Urinary bladder (tissue), 4 donors: ENCODE results near the gene RBM17. TPM values are rescaled to one million over a fixed set of nuclear protein-coding genes. Genes with fewer than 3 reads are reported as not detected.
"Not testable (repeated sequence)": the region's sequence is repeated elsewhere in the genome, so short reads cannot be mapped to it uniquely, and the experiment has no call there.

Experiments used
- DNase-seq: peaks from one replicate; pipeline ENCODE4 v3.0.0-alpha.2; 2015; ENCODE audit errors: extremely low spot score
- H3K27ac ChIP-seq: one replicate; pipeline ENCODE4 v1.5.1; 2013; ENCODE audit warnings: low read depth, mild to moderate bottlenecking, moderate library complexity
- H3K36me3 ChIP-seq: one replicate; pipeline ENCODE4 v1.6.1; 2013; ENCODE audit warnings: mild to moderate bottlenecking, moderate library complexity; ENCODE audit not compliant: insufficient read depth
- H3K4me1 ChIP-seq: one replicate; pipeline ENCODE4 v1.6.1; 2013; ENCODE audit warnings: mild to moderate bottlenecking, moderate library complexity; ENCODE audit not compliant: insufficient read depth
- H3K4me3 ChIP-seq: one replicate; pipeline ENCODE4 v1.5.1; 2013; ENCODE audit warnings: low read depth, low read length
- WGBS: extraction: QIAGEN DNeasy Blood & Tissue Kit; methylation state at CpG from one replicate; pipeline ENCODE4 v1.1.7; 2013; 5-methylcytosine and 5-hydroxymethylcytosine counted together
- polyA plus RNA-seq: library from polyadenylated mRNA; stranded (reverse); fragments of 200-250 nt; gene quantifications from one replicate; pipeline ENCODE4 v1.2.3, GENCODE V29; 2013
- total RNA-seq: library from RNA; depleted of rRNA; stranded (reverse); fragments of >200 nt; gene quantifications from one replicate; pipeline ENCODE4 v1.2.3, GENCODE V29; 2014
- donor health status: healthy with polysubstance abuse.
- donor health status: healthy.

Gene RBM17
- total and polyA plus RNA-seq, 2 donors = 58.3 to 59.6 TPM

DNA sequence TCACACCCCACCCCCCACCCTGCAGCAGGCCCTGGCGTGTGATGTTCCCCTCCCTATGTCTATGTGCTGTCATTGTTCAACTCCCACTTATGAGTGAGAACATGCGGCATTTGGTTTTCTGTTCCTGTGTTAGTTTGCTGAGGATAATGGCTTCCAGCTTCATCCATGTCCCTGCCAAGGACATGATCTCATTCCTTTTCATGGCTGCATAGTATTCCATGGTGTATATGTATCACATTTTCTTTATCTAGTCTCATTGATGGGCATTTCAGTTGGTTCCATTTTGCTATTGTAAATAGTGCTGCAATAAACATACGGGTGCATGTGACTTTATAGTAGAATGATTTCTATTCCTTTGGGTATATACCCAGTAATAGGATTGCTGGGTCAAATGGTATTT lies 24.1 kb upstream of the RBM17 start:
- WGBS = 90% methylated on average over 3 of the region's 3 CpGs
- not testable (repeated sequence) for H3K36me3 ChIP-seq, H3K4me1 ChIP-seq, H3K27ac ChIP-seq, DNase-seq, H3K4me3 ChIP-seq

DNA sequence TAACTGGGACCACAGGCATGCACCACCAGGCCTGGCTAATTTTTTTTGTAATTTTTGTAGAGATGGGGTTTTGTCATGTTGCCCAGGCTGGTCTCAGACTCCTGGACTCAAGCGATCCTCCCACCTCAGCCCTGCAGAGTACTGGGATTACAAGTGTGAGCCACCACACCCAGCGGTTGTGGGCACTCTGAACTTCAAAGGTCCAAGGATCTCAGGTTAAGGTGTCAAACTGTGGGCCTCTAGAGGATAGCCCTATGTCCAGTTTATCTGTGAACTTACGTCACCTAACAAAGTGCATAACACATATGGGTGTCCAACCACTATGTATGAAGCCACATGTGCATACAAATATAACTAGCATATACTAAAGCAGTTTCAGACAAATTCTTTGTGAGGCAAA lies 23.4 kb upstream of the RBM17 start:
- H3K36me3 ChIP-seq = no peaks in the 10 kb centered on the region
- no peak for DNase-seq
- WGBS = 91% methylated on average over 3 of the region's 3 CpGs
- no peaks in the 10 kb centered on the region for H3K4me1 ChIP-seq
- no peak overlapping the region for H3K4me3 ChIP-seq
- H3K27ac ChIP-seq = no peak overlapping the region

DNA sequence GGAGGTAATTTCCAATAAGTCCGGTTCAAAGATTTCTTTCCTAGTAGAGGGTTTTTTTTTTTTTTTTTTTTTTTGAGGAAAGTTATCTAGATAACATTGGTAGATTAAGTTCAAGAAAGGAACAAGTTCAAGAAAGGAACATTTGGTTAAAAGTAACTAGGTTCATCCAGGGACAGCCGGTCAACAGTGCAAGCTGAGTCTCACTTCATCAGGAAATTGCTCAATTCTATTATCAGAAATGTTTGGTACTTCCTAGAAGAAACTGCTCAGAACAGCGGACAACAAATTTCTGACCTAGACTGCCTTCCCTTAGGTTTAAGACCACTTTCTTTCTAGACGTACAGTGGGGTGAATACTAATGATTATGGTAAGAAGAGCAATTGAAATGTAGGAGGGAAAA lies 23.0 kb upstream of the RBM17 start:
- H3K4me3 ChIP-seq = no peak overlapping the region
- H3K36me3 ChIP-seq = no peaks in the 10 kb centered on the region
- WGBS = 69% methylated on average over 4 of the region's 4 CpGs
- H3K4me1 ChIP-seq = no peaks in the 10 kb centered on the region
- no peak overlapping the region for H3K27ac ChIP-seq
- DNase-seq = no peak

DNA sequence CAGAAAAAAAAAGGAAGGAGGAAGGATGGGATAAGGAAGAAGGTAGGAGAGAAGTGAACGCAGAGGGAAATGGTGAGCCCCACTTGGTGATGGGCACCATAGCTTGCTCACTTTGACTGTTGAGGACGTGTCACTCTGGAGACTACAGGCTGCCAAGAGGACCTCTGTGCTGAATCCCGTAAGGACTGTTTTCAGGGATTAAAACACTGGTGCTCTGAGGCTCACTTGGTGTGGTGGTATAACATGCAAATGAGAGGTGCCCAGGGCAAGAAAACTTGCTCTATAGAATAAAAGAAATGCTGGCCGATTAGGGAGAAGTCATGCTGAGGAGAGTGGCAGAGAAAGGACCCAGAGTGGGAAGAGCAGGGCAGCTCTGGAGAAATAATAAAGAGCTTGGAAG lies 21.4 kb upstream of the RBM17 start:
- no peak for DNase-seq
- H3K27ac ChIP-seq = no peak overlapping the region
- H3K36me3 ChIP-seq = no peaks in the 10 kb centered on the region
- H3K4me3 ChIP-seq = no peak overlapping the region
- WGBS = 79% methylated on average over 4 of the region's 4 CpGs
- no peaks in the 10 kb centered on the region for H3K4me1 ChIP-seq

DNA sequence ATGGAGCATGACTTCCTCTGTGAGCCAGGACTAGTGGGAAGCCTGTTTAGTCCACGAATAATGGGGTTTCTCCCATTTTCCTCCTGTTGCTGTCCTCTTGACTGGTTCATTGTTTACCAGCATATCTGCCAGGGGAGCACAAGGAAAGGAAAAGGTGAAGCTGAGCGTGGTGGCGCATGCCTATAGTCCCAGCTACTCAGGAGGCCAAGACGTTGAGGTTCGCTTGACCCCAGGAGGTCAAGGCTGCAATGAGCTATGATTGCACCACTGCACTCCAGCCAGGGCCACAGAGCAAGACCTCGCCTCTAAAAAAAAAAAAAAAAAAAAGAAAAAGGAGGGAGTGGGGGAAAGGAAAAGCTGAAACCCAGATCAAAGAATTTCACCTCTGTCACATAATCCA lies 20.8 kb upstream of the RBM17 start:
- no peak overlapping the region for H3K27ac ChIP-seq
- H3K4me1 ChIP-seq = no peaks in the 10 kb centered on the region
- H3K36me3 ChIP-seq = no peaks in the 10 kb centered on the region
- no peak overlapping the region for H3K4me3 ChIP-seq
- 81% methylated on average over 6 of the region's 6 CpGs for WGBS
- DNase-seq = no peak

DNA sequence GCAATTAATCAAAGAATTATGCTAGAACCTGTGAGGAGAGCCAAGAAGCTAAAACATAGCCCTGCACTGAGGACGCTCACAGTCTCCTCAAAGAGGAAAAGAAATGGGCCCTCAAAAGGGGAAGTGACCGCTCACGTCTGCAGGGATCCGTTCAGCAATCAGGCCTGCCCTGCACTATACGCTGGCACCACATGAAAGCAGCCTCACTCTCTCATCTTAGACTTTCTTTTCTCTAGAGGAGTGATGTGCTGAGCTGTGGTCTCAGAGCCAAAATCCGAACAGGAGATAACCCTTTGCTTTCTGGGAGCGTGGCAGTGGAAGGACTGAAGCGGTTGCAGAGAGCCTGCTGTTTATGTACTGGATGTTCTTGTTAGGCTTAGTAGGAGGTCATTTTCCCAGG lies 20.4 kb upstream of the RBM17 start:
- no peak overlapping the region for H3K4me3 ChIP-seq
- WGBS = 63% methylated on average over 8 of the region's 8 CpGs
- no peak for DNase-seq

DNA sequence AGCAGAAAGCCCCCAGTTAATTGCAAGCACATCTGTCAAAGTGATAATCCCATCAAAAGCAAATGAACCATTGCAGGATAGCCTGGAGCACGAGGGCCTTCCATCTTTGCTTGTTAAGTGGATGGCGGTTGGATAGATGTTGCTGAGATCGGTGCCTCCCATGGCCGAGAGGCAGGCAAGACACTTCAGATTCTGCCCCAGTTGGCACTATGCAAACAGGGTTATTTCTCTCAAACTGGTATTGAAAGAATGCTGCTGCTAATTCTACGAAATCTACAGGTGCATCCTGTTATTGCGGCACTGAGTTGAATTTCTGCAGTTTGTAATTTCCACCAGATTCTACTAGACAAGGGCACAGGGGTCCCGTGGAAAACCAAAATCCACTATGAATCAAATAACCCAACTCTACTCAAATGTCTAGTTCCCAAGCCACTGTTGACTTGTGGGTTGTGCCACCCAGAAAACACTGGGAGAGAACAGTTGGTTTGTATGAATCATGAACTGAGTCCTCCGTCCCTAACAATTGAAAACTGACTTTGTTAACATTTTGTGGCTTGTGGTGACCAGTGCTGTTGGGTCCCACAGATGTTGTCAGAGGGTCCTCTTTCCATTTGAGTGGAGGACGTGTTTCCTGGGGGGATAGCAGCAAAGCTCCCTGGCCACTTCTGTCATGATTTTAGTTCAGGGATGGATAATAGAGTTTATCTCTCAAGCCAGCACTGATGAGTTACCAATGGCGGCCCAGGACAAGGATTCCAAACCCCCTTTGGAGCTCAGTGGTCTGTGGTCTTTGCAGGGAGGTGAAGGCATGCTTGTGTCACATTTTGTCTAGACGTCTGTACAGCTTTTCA lies 19.5 kb upstream of the RBM17 start:
- DNase-seq = no peak
- no peak overlapping the region for H3K27ac ChIP-seq
- no peaks in the 10 kb centered on the region for H3K36me3 ChIP-seq
- H3K4me3 ChIP-seq = no peak overlapping the region
- no peaks in the 10 kb centered on the region for H3K4me1 ChIP-seq
- 80% methylated on average over 11 of the region's 11 CpGs for WGBS

More for the DNA sequence above, 20.4 kb upstream of the RBM17 start:
- no peaks in the 10 kb centered on the region for H3K4me1 ChIP-seq
- no peaks in the 10 kb centered on the region for H3K36me3 ChIP-seq
- no peak overlapping the region for H3K27ac ChIP-seq

DNA sequence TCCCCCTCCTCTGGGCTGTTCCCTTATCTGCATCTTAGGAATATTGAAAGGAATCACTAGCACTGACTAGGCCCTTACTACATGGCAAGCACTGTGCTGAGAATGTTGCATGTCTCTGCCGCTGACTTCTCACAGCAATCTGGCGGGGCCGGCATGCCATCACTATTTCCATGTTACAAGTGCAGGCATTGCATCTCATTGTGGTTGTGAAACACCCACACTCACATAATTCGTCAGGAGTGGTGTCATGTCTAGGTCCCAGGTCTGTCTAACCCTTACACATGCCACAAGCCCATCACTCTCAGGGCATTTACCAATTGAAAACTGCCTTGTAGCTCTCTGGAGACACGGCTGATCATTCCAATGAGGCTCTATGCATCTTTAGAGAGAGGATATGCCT lies 18.2 kb upstream of the RBM17 start:
- H3K4me3 ChIP-seq = no peak overlapping the region
- no peaks in the 10 kb centered on the region for H3K4me1 ChIP-seq
- H3K36me3 ChIP-seq = no peaks in the 10 kb centered on the region
- DNase-seq = no peak
- WGBS = 90% methylated on average over 5 of the region's 5 CpGs
- no peak overlapping the region for H3K27ac ChIP-seq

DNA sequence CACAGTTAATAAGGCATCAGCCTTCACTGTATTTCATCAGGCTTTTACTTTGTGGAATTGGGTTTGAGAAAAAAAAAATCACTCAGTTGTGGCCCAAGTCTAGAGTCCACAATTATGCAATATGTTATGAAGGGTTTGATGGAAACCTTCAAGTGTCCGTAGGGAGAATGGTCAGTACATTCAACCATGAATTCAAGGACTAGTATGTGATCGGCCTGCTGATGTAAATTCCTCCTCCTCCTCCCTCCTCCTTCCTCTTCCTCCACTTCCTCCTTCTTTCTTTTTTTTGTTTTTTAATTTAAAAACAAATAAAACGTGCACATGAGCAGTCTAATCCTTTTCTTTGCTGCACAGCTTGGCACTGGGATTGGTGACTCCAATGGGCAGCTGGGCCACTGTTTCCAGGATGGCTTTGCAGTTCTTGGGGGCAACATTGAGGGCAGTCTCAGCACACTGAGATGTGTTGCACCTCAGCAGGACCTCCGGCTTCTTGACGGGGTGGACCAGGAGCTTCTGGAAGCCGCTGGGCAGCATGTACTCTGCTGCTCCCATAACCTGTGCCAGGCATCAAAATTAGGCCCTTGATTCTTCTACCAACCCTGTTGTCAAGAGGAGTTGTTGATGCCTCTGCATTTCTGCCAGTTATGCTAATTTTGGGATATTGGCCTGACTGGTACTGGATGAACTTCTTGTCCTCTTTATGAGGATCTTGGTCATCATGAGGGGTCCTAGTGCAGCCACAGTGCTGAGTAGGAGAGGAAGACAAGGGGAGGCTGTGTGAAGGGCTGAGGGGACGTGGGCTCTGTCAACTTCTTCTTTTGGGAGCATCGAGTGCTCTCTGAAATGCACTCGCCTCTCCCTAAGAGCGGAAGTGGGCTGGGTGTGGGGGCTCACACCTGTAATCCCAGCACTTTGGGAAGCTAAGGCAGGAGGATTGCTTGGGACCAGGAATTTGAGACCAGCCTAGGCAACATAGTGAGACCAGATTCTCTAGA lies 17.4 kb upstream of the RBM17 start:
- no peak for DNase-seq
- no peaks in the 10 kb centered on the region for H3K4me1 ChIP-seq
- no peak overlapping the region for H3K27ac ChIP-seq
- no peaks in the 10 kb centered on the region for H3K36me3 ChIP-seq
- WGBS = 85% methylated on average over 10 of the region's 10 CpGs
- no peak overlapping the region for H3K4me3 ChIP-seq

DNA sequence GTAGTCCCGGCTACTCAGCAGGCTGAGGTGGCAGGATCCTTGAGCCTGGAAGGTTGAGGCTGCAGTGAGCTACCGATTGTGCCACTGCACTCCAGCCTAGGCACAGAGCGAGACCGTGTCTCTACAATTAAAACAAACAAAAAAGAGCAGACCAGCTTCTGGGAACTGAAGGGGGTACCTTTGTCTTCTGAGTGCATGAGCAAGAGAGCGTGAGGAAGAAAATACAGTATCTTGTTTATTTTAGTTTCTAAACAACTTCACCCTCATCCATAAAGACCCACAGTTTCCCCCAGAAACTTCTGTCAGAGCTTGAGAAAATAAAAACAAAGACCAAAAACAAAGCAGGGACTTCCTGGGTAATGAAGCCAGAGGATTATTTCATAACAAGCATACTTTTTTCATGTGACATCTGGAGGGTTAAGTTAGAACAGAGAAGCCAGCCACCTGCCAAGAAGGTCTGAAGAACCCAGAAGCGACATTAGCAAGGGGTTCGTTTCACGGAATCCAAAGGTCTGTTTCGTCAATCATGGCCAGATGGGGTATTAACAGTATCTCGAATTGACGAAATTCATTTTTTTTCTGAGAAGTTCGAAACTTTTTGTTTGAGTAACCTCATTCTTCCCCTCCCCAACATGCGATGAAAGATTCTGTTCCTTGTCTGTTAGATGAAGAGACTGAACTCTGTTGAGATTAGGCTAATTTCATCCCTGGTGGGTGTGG lies 16.5 kb upstream of the RBM17 start:
- Histone ChIP-seq H3K4me3 (no peak overlapping the region), H3K4me1 (no peaks in the 10 kb centered on the region), H3K36me3 (no peaks in the 10 kb centered on the region), H3K27ac (no peak overlapping the region)
- DNase-seq = no peak
- 60% methylated on average over 13 of the region's 13 CpGs for WGBS

DNA sequence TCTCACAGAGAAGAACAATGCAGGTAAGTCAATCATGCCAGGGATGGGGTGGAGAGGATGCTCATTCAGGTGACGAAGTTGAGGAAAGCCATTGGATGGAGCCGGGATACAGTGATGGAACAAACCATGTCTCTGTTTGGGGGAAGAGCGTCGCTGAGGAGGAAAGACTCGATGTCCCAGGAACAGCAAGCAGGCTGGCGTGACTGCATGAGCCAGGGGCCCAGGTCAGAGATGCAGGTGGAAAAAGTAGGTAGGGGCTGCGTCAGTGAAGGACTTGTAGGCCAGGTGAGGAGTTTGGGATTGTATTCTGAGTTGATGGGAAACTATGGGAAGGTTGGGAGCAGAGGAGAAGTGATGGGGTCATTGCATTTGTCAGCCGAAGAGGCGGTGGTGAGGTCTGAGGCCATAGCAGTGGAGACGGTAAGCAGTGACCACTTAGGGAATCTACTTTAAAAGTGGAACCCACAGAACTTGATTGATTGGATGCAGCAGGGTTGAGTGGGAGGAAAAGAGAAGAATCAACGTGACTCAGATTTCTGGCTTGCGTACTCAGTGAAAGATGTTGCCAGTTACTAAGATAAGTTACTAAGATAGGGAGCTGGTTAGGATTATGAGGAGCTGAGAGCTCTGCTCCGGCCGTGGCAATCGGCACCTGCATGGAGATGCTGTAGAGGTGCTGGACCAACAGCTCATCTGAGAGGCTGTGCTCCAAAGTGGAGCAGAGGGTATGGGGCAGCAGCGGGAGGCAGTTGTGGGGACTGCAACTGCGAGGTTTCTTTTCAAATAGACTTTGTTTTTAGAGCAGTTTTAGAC lies 14.1 kb upstream of the RBM17 start:
- no peak overlapping the region for H3K4me3 ChIP-seq
- WGBS = 63% methylated on average over 17 of the region's 17 CpGs
- H3K27ac ChIP-seq = no peak overlapping the region
- DNase-seq = no peak
- H3K4me1 ChIP-seq = no peaks in the 10 kb centered on the region
- H3K36me3 ChIP-seq = no peaks in the 10 kb centered on the region

DNA sequence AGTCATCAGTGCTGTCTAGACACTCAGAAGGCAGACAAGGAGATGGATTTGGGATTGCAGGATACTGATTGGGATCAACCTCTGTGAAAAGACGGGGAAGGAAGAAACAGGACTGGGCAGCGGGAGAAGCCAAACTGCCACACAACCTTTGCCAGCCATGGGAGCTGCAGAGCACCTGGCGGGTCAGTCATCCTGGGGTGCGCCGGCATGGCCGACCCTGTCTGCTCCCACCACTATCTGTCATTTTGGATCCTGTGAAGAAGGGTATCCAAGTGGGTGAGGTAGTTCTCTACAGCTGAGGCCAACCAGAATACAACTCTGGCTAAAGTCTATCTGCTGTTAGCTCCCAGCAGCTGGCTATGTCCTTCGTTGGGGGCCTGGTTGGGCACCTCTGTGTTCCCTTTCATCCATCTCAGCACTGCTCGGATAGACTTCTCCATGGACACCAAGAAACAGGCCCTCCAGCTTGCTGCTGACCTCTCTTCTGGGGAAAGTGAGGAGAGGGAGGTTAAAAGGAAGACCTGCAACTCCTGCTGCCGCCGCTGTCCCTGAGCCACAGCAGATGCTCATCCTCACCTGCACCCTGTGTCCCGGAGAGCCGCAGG lies 11.7 kb upstream of the RBM17 start:
- DNase-seq = no peak
- Histone ChIP-seq H3K36me3 (no peaks in the 10 kb centered on the region), H3K4me3 (no peak overlapping the region), H3K4me1 (no peaks in the 10 kb centered on the region), H3K27ac (no peak overlapping the region)
- WGBS = 89% methylated on average over 12 of the region's 12 CpGs
